ENCODE data around the gene DSG3. TPM values are rescaled to one million over a fixed set of nuclear protein-coding genes. Genes with fewer than 3 reads are reported as not detected.

DSG3 gene
- total and polyA plus RNA-seq, 2 of the 13 experiments (the other 11 are each of a cell fraction or from before 2014, with no cell fraction given): not detected

GRCh38 chr18:31508781-31509180 lies 61.2 kb downstream of the DSG3 start:
- H3K4me2 ChIP-seq (ENCODE audit: low read depth, low read length): no peak overlapping the region
- H3K27me3 ChIP-seq (ENCODE audit: control insufficient read depth in 1 of 2, insufficient read depth in 2 of 2, low read length in 2 of 2): no peaks in the 10 kb centered on the region
- DNase-seq (ENCODE audit: low spot score) (no peak), ATAC-seq (no peak), FAIRE-seq (no peak)
- whole genome bisulfite sequencing (ENCODE audit: low lambda C conversion rate): 100% methylated on average over 1 of the region's 1 CpG
- H3K79me2 ChIP-seq (ENCODE audit: insufficient read depth, low read length): peaks cover 47% of the 10 kb centered on the region
- H3K9ac ChIP-seq (ENCODE audit: insufficient read depth, low read depth, low read length): no peak overlapping the region
- BruUV-seq (replicated peaks): no TSS peak
- H3K27ac ChIP-seq (ENCODE audit: extremely low read length, insufficient read depth, low read length): peak overlapping the region; percentile 66
- no peak overlapping the region for H3K4me3 ChIP-seq (replicated peaks in 1 of 3; ENCODE audit: insufficient read depth in 1 of 3, low read depth in 2 of 3, low read length in 3 of 3)
- ChIA-PET POLR2A (interaction anchor here (2.3 kb wide), 1 partner anchor 9 kb away, joined by 10 read pairs; no protein-coding TSS in a partner anchor), CTCF (ENCODE audit: low intra/inter-chr PET ratio, low total read pairs) (no interaction called here)
- H3K36me3 ChIP-seq (replicated peaks in 1 of 2; ENCODE audit: control insufficient read depth in 1 of 2, insufficient read depth in 2 of 2, low read length in 2 of 2): 0 out of 5 replicates have a peak, but pooled peaks cover 0 to 2% of the 10 kb centered on the region in 2 experiments
- intact Hi-C loops (cut with micrococcal nuclease; ENCODE audit: unreplicated experiment) (no loop called here), in situ Hi-C loops (cut with HindIII; ENCODE audit: extremely low pct_ligation_motif_present, low pct_unique_long_range_greater_than_20kb) (no loop called here)
- TF ChIP-seq SETDB1 (CRISPR knock-in tag; IDR thresholded peaks at IDR 0.05; ENCODE audit: borderline replicate concordance): no peak
- no peak for TF ChIP-seq U2AF1 (optimal IDR thresholded peaks at IDR 0.05; ENCODE audit: low read depth, low read length)
- TF ChIP-seq, protein P1, sequence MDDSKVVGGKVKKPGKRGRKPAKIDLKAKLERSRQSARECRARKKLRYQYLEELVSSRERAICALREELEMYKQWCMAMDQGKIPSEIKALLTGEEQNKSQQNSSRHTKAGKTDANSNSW (CRISPR knock-in tag; IDR thresholded peaks at IDR 0.05; ENCODE audit: borderline replicate concordance): no peak
- no peak for TF ChIP-seq TMF1 (CRISPR knock-in tag; IDR thresholded peaks at IDR 0.05; ENCODE audit: low read depth)
- TF ChIP-seq ARHGAP35 (CRISPR knock-in tag; IDR thresholded peaks at IDR 0.05; ENCODE audit: borderline replicate concordance): no peak
- no peak for TF ChIP-seq ZNF543 (CRISPR knock-in tag; IDR thresholded peaks at IDR 0.05)
- no peak for TF ChIP-seq MIXL1 (CRISPR knock-in tag; IDR thresholded peaks at IDR 0.05)
- TF ChIP-seq, protein P2, sequence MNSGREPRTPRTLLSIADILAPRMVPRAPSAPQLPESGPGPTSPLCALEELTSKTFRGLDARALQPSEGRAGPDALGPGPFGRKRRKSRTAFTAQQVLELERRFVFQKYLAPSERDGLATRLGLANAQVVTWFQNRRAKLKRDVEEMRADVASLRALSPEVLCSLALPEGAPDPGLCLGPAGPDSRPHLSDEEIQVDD (CRISPR knock-in tag; IDR thresholded peaks at IDR 0.05; ENCODE audit: borderline replicate concordance): no peak
- TF ChIP-seq KLF9 (CRISPR knock-in tag; IDR thresholded peaks at IDR 0.05; ENCODE audit: low read depth): no peak
- no peak for TF ChIP-seq ZBTB7A (CRISPR knock-in tag; IDR thresholded peaks at IDR 0.05)
- no peak for TF ChIP-seq ZNF530 (CRISPR knock-in tag; IDR thresholded peaks at IDR 0.05; ENCODE audit: low read depth)
- TF ChIP-seq, protein P3, sequence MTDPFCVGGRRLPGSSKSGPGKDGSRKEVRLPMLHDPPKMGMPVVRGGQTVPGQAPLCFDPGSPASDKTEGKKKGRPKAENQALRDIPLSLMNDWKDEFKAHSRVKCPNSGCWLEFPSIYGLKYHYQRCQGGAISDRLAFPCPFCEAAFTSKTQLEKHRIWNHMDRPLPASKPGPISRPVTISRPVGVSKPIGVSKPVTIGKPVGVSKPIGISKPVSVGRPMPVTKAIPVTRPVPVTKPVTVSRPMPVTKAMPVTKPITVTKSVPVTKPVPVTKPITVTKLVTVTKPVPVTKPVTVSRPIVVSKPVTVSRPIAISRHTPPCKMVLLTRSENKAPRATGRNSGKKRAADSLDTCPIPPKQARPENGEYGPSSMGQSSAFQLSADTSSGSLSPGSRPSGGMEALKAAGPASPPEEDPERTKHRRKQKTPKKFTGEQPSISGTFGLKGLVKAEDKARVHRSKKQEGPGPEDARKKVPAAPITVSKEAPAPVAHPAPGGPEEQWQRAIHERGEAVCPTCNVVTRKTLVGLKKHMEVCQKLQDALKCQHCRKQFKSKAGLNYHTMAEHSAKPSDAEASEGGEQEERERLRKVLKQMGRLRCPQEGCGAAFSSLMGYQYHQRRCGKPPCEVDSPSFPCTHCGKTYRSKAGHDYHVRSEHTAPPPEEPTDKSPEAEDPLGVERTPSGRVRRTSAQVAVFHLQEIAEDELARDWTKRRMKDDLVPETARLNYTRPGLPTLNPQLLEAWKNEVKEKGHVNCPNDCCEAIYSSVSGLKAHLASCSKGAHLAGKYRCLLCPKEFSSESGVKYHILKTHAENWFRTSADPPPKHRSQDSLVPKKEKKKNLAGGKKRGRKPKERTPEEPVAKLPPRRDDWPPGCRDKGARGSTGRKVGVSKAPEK (CRISPR knock-in tag; IDR thresholded peaks at IDR 0.05; ENCODE audit: borderline replicate concordance): no peak
- no peak for TF ChIP-seq ZFP41 (CRISPR knock-in tag; IDR thresholded peaks at IDR 0.05; ENCODE audit: borderline replicate concordance)
- peaks cover 54% of the 10 kb centered on the region for H3K4me1 ChIP-seq (ENCODE audit: insufficient read depth, low read length)
- H4K20me1 ChIP-seq (ENCODE audit: insufficient read depth, low read length): peaks cover 3% of the 10 kb centered on the region; the same call in 1 of the 2 replicates
- H3K9me3 ChIP-seq (ENCODE audit: low read length): no peaks in the 10 kb centered on the region
- H2AFZ ChIP-seq (ENCODE audit: low read length): no peak overlapping the region
